Endodermal cell (in vitro differentiated cells): Measurements from ENCODE around the gene DDX56. TPM values are rescaled to one million over a fixed set of nuclear protein-coding genes. Genes with fewer than 3 reads are reported as not detected.

Experiments used
- DNase-seq: peaks from one replicate; pipeline ENCODE4 v3.0.0-alpha.2; 2017
- H3K27ac ChIP-seq: 2 replicates; pipeline ENCODE4 v1.5.1; 2013; ENCODE audit warnings: mild to moderate bottlenecking, low read depth, low read length, moderate library complexity
- H3K27me3 ChIP-seq: 2 replicates; pipeline ENCODE4 v1.6.1; 2013; ENCODE audit warnings: mild to moderate bottlenecking, low read length, moderate library complexity; ENCODE audit not compliant: insufficient read depth, control insufficient read depth, poor library complexity, severe bottlenecking
- H3K36me3 ChIP-seq: 2 replicates; pipeline ENCODE4 v1.7.0; 2013; ENCODE audit warnings: mild to moderate bottlenecking, low read length, moderate library complexity; ENCODE audit not compliant: control insufficient read depth, insufficient read depth
- H3K4me1 ChIP-seq: one replicate; pipeline ENCODE4 v1.7.0; 2013; ENCODE audit warnings: low read length; ENCODE audit not compliant: control insufficient read depth, insufficient read depth
- H3K4me3 ChIP-seq: 2 replicates; pipeline ENCODE4 v1.5.1; 2013; ENCODE audit warnings: mild to moderate bottlenecking, low read length, moderate library complexity
- H3K9ac ChIP-seq: 2 replicates; pipeline ENCODE4 v1.6.1; 2013; ENCODE audit warnings: mild to moderate bottlenecking, low read length, moderate library complexity; ENCODE audit not compliant: poor library complexity, severe bottlenecking; ENCODE audit errors: extremely low read depth
- H3K9me3 ChIP-seq: 2 replicates; pipeline ENCODE4 v1.6.1; 2013; ENCODE audit warnings: mild to moderate bottlenecking, low read length, moderate library complexity; ENCODE audit not compliant: control insufficient read depth
- H3K27ac Mint-ChIP-seq: 2 replicates; pipeline ENCODE4 v1.8.0; 2020; ENCODE audit warnings: mixed read lengths
- H3K27me3 Mint-ChIP-seq: 2 replicates; pipeline ENCODE4 v1.8.0; 2021; ENCODE audit warnings: mild to moderate bottlenecking, mixed read lengths; ENCODE audit not compliant: insufficient read depth
- H3K36me3 Mint-ChIP-seq: 2 replicates; pipeline ENCODE4 v1.8.0; 2020; ENCODE audit warnings: low read depth, mixed read lengths
- H3K4me1 Mint-ChIP-seq: 2 replicates; pipeline ENCODE4 v1.8.0; 2020; ENCODE audit warnings: mixed read lengths
- H3K4me3 Mint-ChIP-seq: 2 replicates; pipeline ENCODE4 v1.8.0; 2020; ENCODE audit warnings: mild to moderate bottlenecking, moderate library complexity, mixed read lengths
- H3K9me3 Mint-ChIP-seq: 2 replicates; pipeline ENCODE4 v1.8.0; 2020; ENCODE audit warnings: mild to moderate bottlenecking, mixed read lengths
- WGBS, 2 experiments: methylation state at CpG; one replicate each; pipeline versions ENCODE4 v1.1.5 to v1.1.7; 2013; ENCODE audit warnings: missing lambda C conversion rate in 2 of 2, mixed read lengths in 1 of 2; ENCODE audit not compliant: insufficient coverage in 1 of 2, insufficient read length in 1 of 2; 5-methylcytosine and 5-hydroxymethylcytosine counted together
- total RNA-seq, 2 donors: library from RNA; stranded (reverse); fragmentation: NEBNext Ultra II Directional in 1 of 2; extraction: Animal tissue kit (Norgen Biotek cat#: 25700) in 1 of 2; gene quantifications; 2 replicates in 1 of 2; 3 replicates in 1 of 2; pipeline ENCODE4 v1.2.1, GENCODE V29; 2021
- TF ChIP-seq, protein P1 (sequence below): fragments of 200-600 bp; sonication (generic); conservative IDR thresholded peaks from 2 replicates; pipeline ENCODE4 v1.5.0; 2021; ENCODE audit warnings: antibody characterized with exemption, mild to moderate bottlenecking

DDX56 gene
- total RNA-seq, 2 donors from 2014 or later: 73.6 to 79.2 TPM

- no peaks in the 10 kb centered on the region for H3K4me1 ChIP-seq
- H3K9me3 Mint-ChIP-seq: no peaks in the 10 kb centered on the region
- 88 to 91% methylated on average over 6 to 8 of the region's 8 CpGs for WGBS, 2 experiments
- H3K4me3 ChIP-seq: no peak overlapping the region
- TF ChIP-seq, protein P1, sequence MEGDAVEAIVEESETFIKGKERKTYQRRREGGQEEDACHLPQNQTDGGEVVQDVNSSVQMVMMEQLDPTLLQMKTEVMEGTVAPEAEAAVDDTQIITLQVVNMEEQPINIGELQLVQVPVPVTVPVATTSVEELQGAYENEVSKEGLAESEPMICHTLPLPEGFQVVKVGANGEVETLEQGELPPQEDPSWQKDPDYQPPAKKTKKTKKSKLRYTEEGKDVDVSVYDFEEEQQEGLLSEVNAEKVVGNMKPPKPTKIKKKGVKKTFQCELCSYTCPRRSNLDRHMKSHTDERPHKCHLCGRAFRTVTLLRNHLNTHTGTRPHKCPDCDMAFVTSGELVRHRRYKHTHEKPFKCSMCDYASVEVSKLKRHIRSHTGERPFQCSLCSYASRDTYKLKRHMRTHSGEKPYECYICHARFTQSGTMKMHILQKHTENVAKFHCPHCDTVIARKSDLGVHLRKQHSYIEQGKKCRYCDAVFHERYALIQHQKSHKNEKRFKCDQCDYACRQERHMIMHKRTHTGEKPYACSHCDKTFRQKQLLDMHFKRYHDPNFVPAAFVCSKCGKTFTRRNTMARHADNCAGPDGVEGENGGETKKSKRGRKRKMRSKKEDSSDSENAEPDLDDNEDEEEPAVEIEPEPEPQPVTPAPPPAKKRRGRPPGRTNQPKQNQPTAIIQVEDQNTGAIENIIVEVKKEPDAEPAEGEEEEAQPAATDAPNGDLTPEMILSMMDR: no peak
- H3K36me3 Mint-ChIP-seq: no peaks in the 10 kb centered on the region
- no peaks in the 10 kb centered on the region for H3K27me3 ChIP-seq
- H3K36me3 ChIP-seq: no peaks in the 10 kb centered on the region
- peaks cover 2% of the 10 kb centered on the region for H3K27me3 Mint-ChIP-seq
- no peak overlapping the region for H3K9ac ChIP-seq
- H3K27ac ChIP-seq: no peak overlapping the region
- H3K9me3 ChIP-seq: no peaks in the 10 kb centered on the region
- H3K4me3 Mint-ChIP-seq: no peak overlapping the region
- DNase-seq: no peak
- H3K27ac Mint-ChIP-seq: no peak overlapping the region
- H3K4me1 Mint-ChIP-seq: no peaks in the 10 kb centered on the region
These were observed 40.2 kb downstream of the DDX56 start for GRCh38 chr7:44533301-44534055.

DNA sequence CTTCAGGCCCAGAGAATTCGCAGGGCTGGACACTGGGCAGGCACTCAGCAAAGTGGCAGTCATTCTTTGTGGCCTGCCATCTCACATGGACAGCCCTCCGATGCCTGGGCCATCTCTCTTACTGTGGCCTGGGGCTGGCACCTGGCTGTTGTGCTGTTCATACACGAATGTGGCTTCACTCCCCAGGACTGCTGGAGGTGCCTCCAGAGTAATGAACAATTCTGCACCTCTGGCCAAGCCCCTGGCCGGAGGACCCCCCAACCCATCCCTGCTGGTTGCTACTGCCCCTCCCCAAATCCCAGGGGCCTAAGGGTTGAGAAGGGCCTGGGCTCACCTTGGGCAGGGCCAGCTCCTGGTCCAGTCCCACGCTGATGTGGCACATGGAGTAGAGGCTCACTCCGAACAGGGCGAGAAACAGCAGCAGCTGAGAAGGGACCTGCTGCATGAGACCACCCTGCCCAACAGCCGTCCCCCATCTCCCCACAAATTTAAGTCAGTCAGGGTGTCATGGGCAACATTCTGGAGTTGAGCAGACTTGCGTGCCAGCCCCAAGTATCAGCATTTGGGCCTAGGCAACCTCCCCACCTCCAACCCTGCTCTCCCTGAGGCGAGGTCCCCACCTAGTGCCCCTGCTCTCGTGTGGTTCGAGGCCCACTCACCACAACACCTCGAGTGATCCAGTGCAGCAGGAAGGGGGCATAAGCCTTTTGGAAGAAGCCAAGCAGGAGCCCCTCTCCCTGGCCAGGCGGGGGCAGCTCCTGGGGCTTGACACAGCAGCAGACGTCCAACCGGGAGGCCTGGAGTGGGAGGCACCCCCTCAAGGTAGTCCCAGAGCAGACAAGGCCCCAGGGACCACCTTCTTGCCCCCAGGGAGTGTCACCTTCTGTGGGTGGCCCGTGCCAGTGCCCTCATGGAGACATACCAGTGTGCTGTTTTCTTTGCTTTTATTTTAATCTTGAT, 42.0 kb downstream of the DDX56 start:
- DNase-seq: no peak
- no peak overlapping the region for H3K4me3 Mint-ChIP-seq
- peaks cover 4% of the 10 kb centered on the region for H3K27me3 Mint-ChIP-seq
- H3K36me3 Mint-ChIP-seq: no peaks in the 10 kb centered on the region
- Histone ChIP-seq H3K9ac (no peak overlapping the region), H3K4me1 (no peaks in the 10 kb centered on the region), H3K9me3 (no peaks in the 10 kb centered on the region), H3K36me3 (no peaks in the 10 kb centered on the region), H3K4me3 (no peak overlapping the region), H3K27me3 (no peaks in the 10 kb centered on the region), H3K27ac (no peak overlapping the region)
- TF ChIP-seq, protein P1: no peak
- no peak overlapping the region for H3K27ac Mint-ChIP-seq
- WGBS, 2 experiments: 88 to 100% methylated on average over 6 to 17 of the region's 17 CpGs
- peaks cover 8% of the 10 kb centered on the region for H3K9me3 Mint-ChIP-seq
- no peaks in the 10 kb centered on the region for H3K4me1 Mint-ChIP-seq

GRCh38 chr7:44530990-44531389, 42.7 kb downstream of the DDX56 start:
- Mint-ChIP-seq H3K9me3 (peaks cover 9% of the 10 kb centered on the region), H3K4me1 (no peaks in the 10 kb centered on the region), H3K4me3 (no peak overlapping the region), H3K27me3 (peaks cover 4% of the 10 kb centered on the region), H3K27ac (no peak overlapping the region), H3K36me3 (no peaks in the 10 kb centered on the region)
- TF ChIP-seq, protein P1: no peak
- H3K4me1 ChIP-seq: no peaks in the 10 kb centered on the region
- DNase-seq: no peak
- H3K27me3 ChIP-seq: no peaks in the 10 kb centered on the region
- 92 to 95% methylated on average over 7 to 10 of the region's 10 CpGs for WGBS, 2 experiments
- no peak overlapping the region for H3K4me3 ChIP-seq
- H3K9me3 ChIP-seq: no peaks in the 10 kb centered on the region
- H3K27ac ChIP-seq: no peak overlapping the region
- no peaks in the 10 kb centered on the region for H3K36me3 ChIP-seq
- no peak overlapping the region for H3K9ac ChIP-seq
